HG03521 (cell line): ENCODE measurements around the gene SH3BP4.

ENCODE experiments used
- ATAC-seq: cut with Tn5 transposase; IDR thresholded peaks from one replicate; pipeline ENCODE4 v1.9.1; 2021; ENCODE audit warnings: mild to moderate bottlenecking, moderate library complexity; ENCODE audit not compliant: unreplicated experiment

SH3BP4 gene

GRCh38 chr2:234951664-234952269 lies at the start of gene SH3BP4:
Gene SH3BP4, plus strand, starts transcription at chr2:234952017. Its CDS starts 82,986 bp downstream, at chr2:235035003.
- no peak for ATAC-seq

- ATAC-seq: no peak
Measured at GRCh38 chr2:234904785-234905184, 47.0 kb upstream of the SH3BP4 start.

DNA sequence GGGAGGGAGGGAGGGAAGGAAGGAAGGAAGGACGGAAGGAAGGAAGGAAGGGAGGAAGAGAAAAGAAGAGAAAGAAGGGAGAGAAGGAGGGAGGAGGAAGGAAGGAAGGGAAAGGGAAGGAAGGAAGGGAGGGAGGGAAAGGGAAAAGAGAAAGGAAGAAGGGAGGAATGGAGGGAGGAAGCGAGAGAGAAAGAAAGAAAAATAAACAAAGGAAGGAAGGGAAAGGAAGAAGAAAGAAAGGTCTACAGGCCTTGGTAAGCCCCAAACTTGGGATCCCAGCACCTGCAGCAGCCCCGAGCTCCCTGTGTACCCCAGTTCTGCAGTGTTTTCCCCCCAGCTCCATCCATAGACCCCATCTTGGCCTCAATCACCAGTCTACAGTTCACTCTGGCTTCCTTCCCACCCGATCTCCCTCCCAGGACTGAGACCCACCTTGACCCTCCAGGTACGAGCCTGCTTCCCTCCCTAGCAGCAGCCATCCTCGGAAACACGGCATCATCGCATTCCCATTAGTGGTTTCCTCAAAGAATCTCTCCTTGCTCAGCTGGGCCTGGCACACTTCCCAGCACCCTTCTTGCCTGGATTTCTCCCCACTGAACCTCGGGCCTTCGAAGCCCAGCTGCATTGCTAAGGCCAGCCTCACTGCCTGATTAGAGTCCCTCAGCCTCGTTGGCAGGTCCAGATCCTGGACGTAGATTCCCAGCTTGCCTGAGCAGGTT lies 46.1 kb upstream of the SH3BP4 start:
- ATAC-seq: no peak

- no peak for ATAC-seq
Measured at GRCh38 chr2:234910186-234910679, 41.6 kb upstream of the SH3BP4 start.

DNA sequence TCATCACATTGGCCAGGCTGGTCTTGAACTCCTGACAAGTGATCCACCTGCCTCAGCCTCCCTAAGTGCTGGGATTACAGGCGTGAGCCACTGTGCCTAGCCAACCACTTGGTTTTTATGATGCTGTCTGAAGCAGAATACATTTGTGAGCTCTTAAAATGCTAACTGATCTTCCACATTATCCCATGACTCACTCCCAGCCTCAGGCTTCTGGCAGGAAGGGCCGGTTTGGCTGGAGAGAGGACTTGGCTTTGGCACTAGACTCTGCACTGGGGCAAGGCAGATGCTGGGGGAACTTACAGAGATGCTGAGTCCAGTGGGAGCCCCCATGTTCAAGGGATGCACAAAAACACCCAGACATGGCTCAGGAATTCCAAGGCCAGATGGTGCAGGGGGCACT lies 40.5 kb upstream of the SH3BP4 start:
- ATAC-seq: no peak

DNA sequence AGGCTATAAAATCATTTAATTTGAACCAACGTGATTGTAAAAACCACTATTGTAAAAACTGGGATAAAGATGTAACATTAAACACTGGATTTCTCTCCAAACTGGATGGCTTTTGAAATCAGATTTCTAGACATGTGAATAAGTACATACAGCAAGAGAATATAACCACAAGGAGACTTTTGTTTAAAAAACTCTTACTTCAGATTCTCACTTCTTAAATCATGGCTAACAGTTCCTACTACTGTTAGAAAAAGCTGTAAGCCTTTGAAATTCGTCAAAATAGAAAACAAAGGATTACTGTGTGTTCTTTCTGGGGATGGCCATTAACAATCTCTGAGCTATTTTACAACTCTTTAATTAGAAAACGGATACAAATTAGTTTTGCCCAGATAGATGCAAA lies 39.4 kb upstream of the SH3BP4 start:
- ATAC-seq: no peak

DNA sequence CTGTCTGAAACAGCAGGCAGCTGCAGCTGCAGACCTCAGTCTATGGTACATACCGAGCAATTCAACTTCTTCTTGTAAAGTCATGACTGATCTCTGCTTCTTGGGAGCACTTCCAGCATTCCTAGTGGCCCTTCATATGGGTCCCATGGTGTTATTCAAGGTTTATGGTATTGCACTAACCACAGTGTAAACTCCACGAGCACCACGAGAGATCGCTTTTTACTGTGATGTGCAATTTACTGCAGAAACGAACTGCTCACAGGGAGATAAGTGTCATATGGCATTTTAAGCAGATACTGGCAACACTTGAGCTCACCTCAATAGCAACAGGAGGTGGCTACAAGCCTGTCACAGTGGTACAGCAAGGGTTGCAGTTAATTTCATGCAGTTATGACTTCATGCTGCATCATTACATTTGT lies 38.6 kb upstream of the SH3BP4 start:
- no peak for ATAC-seq

GRCh38 chr2:234914371-234915154 lies 37.3 kb upstream of the SH3BP4 start:
- no peak for ATAC-seq

GRCh38 chr2:234916674-234917073 lies 35.1 kb upstream of the SH3BP4 start:
- ATAC-seq: no peak

DNA sequence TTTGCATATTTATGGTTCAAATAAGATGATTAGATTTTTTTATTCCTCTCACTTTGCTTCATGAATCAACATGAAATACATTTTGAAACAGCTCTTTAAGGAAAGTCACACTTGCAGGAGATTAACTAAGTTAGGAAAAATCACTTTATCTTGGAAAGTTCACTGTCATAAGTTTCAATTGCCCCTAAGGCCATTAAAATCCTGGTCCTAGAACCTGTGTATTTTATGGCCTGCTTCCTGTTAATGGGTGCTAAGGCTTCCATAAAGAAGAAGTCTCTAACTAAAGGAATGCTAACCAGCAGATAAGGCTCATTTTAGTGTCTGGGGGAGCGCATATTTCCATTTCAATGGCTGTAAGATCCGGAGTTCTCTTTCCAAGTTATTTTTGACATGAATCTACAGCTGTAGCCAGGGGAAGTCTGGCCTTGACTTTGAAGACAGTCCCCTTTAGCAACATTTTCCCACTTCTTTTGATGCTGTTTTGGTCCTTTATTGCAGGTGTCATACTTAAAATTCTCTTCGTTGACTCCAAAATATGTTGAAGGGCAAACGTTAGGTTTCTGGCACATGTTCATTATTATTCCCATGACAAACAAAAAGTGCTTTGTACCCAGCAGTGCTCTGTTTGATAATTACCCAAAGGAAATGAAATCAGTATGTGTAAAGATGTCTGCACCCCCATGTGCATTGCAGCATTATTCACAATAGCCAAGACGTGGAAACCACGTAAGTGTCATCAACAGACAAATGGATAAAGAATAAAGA lies 34.4 kb upstream of the SH3BP4 start:
- no peak for ATAC-seq

DNA sequence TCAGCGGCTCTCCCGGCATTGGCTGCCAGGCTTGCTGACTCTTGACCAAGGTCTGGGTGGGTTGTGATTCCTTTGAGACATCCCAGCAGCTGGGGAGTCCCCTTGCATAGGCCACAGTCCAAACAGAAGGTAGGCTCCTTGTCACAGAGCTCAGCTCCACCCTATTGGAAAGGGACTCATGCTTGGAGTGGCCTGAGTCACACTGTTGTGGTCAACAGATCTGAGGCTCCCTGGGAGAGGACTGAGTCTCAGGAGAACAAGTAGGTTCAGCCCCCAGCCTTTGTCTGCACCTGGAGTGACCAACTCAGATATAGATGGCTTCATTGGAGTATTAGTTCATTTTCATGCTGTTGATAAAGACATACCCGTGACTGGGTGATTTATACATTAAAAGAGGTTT lies 32.1 kb upstream of the SH3BP4 start:
- ATAC-seq: no peak

- ATAC-seq: no peak
Measured at GRCh38 chr2:234920836-234921235, 31.0 kb upstream of the SH3BP4 start.

- no peak for ATAC-seq
Measured at GRCh38 chr2:234929002-234929401, 22.8 kb upstream of the SH3BP4 start.

GRCh38 chr2:234930397-234930796 lies 21.4 kb upstream of the SH3BP4 start:
- no peak for ATAC-seq

- no peak for ATAC-seq
Measured at GRCh38 chr2:234931371-234931770, 20.4 kb upstream of the SH3BP4 start.

DNA sequence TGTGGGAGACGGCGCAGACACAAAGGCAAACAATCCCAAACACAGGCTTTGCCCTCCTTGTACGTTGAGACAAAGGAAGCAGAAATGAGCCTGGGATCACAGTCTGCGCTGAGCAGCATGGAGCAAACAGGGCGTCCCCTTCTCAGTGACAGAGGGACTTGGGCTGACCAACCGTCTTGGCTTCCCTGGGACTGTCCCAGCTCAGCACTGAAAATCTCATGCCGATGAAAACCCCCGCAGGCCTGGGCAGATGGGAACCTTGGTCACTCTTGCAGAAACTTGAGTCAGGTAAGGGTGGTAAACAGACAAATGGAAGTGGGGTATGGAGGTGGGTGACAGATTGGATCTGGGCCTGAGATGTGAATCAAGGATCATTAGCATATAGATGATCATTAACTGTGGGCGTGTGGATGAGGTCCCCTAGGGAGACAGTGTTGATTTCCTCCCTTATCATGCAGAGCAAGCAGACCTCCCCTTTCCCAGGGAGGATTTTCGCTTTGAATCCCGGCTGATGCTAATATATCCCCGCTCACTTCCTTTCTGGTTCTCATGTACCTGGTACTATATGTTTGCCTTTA lies 19.1 kb upstream of the SH3BP4 start:
- no peak for ATAC-seq

GRCh38 chr2:234935311-234935710 lies 16.5 kb upstream of the SH3BP4 start:
- no peak for ATAC-seq

DNA sequence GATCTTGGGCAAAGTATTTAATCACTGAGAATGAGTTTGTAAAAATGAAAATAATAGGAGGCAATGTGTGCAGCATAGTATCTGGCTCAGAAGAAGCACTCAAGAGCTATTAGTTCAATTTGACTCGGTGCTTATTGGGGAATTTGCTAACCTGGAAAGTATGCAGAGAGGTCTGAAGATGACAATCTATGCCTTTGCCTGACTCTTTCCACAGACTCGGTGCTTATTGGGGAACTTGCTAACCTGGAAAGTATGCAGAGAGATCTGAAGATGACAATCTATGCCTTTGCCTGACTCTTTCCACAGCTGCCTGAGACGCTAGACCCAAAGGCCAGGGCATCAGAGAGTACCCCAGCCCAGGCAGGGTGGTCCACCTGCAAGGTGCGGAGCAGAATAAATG lies 12.2 kb upstream of the SH3BP4 start:
- no peak for ATAC-seq

- ATAC-seq: no peak
Measured at GRCh38 chr2:234939996-234940395, 11.8 kb upstream of the SH3BP4 start.

- ATAC-seq: no peak
Measured at GRCh38 chr2:234940527-234940926, 11.3 kb upstream of the SH3BP4 start.
